Bronchial epithelial cell (primary cell): ENCODE results near the gene RIMS3. TPM values are rescaled to one million over a fixed set of nuclear protein-coding genes. Genes with fewer than 3 reads are reported as not detected.
A peak's percentile ranks its signal among the peaks of the same experiment; 100 is the strongest.

ENCODE experiments used
- DNase-seq: peaks from one replicate; pipeline ENCODE4 v3.0.0-alpha.2; 2010; ENCODE audit warnings: low read depth
- FAIRE-seq: peaks from 2 replicates; lab custom pipeline; 2011; peaks lifted over from hg19 to GRCh38; lab: Jason Lieb, UNC
- H3K27me3 ChIP-seq: 2 replicates; pipeline ENCODE4 v1.5.1; 2011; ENCODE audit warnings: low read length; ENCODE audit not compliant: control insufficient read depth, insufficient read depth
- H3K36me3 ChIP-seq: 2 replicates; pipeline ENCODE4 v1.5.1; 2011; ENCODE audit warnings: low read length; ENCODE audit not compliant: control insufficient read depth, insufficient read depth
- H3K4me3 ChIP-seq: 2 replicates; pipeline ENCODE4 v1.5.1; 2011; ENCODE audit warnings: mild to moderate bottlenecking, low read depth, low read length, control low read depth
- total RNA-seq: library from RNA; depleted of rRNA; stranded (reverse); fragments of >200 nt; gene quantifications from 2 replicates; pipeline ENCODE4 v1.2.1, GENCODE V29; 2014
- TF ChIP-seq, protein P1 (sequence below): IDR thresholded peaks from 2 replicates; pipeline ENCODE4 v1.5.1; 2011; ENCODE audit warnings: mild to moderate bottlenecking, moderate library complexity, low read length, control low read depth, inconsistent platforms; ENCODE audit not compliant: insufficient read depth, severe bottlenecking

The RIMS3 gene
- total RNA-seq, 1 donor from 2014 or later = 0.26 TPM

DNA sequence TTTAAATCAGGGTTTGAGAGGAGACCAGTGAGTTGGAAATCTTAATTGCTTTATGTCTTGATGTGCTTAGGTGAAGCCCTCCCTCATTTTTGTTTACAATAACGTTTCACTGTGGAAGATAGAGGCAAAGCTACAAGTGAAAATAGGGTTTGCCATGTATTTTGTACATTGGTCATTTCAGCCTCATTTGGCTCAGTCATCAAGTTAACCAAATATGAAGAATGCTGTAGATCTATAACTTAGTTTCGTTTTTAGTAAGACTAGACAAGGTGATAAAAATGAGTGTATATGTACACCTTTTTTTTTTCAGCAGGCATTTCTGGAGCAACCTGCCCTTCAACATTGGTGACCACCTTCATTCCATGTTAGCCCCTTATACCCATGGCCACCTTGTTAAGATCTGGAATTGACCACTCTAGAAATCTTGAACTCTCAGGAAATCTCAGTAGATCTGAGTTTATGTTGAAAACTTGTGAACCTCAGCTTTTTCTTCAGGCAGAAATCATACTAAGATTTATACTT lies 28.9 kb upstream of the RIMS3 start:
- Histone ChIP-seq H3K36me3 (peaks cover 1% of the 10 kb centered on the region), H3K27me3 (no peaks in the 10 kb centered on the region), H3K4me3 (no peak overlapping the region)
- no peak for DNase-seq
- TF ChIP-seq, protein P1, sequence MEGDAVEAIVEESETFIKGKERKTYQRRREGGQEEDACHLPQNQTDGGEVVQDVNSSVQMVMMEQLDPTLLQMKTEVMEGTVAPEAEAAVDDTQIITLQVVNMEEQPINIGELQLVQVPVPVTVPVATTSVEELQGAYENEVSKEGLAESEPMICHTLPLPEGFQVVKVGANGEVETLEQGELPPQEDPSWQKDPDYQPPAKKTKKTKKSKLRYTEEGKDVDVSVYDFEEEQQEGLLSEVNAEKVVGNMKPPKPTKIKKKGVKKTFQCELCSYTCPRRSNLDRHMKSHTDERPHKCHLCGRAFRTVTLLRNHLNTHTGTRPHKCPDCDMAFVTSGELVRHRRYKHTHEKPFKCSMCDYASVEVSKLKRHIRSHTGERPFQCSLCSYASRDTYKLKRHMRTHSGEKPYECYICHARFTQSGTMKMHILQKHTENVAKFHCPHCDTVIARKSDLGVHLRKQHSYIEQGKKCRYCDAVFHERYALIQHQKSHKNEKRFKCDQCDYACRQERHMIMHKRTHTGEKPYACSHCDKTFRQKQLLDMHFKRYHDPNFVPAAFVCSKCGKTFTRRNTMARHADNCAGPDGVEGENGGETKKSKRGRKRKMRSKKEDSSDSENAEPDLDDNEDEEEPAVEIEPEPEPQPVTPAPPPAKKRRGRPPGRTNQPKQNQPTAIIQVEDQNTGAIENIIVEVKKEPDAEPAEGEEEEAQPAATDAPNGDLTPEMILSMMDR = no peak
- FAIRE-seq = no peak

DNA sequence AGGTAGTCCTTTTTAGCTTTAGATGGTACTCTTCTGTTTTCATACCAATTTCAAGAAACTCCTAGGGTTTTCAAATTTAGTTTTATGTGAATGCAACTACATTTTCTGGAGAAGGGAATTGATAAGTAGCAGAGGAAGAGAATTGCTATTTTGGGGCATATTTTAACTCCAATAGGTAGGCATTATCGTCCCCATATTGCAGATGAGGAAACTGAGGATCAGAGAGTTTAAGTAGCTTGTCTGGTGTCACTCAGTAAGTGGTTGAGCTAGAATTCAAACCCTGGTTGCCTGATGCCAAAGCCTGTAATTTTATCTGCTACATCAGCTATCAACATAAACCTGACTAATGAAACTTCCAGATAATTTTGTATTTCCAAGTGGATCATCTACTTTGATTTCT lies 27.9 kb upstream of the RIMS3 start:
- TF ChIP-seq, protein P1 = no peak

DNA sequence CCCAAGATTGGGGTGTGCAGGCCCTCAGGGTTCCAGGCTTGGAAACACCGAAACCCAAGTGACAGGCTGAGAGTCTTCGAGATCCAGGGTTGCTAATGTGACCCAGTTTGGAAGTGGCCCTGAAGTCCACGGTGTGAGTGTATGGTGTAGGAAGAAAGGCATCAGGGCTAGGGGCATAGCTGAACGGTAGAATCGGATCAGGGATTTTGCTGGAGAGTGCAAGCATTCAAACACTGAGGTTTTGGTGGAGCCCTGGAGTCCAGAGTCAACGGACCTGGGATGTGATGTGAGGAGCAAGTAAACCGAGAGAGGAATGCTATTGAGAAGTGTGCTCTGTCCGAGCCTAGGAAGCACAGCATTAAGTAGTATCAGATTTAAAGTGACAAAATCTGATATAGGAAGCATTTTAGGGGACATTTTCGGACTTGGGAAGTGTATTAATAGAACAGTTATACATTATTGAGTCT lies 27.0 kb upstream of the RIMS3 start:
- Histone ChIP-seq H3K27me3 (no peaks in the 10 kb centered on the region), H3K4me3 (peak overlapping the region; percentile 94), H3K36me3 (peaks cover 1% of the 10 kb centered on the region)
- FAIRE-seq = no peak
- no peak for DNase-seq
- TF ChIP-seq, protein P1 = no peak

More for the DNA sequence above, 27.9 kb upstream of the RIMS3 start:
- DNase-seq (no peak), FAIRE-seq (no peak)
- no peaks in the 10 kb centered on the region for H3K27me3 ChIP-seq
- no peak overlapping the region for H3K4me3 ChIP-seq
- H3K36me3 ChIP-seq = peaks cover 1% of the 10 kb centered on the region

DNA sequence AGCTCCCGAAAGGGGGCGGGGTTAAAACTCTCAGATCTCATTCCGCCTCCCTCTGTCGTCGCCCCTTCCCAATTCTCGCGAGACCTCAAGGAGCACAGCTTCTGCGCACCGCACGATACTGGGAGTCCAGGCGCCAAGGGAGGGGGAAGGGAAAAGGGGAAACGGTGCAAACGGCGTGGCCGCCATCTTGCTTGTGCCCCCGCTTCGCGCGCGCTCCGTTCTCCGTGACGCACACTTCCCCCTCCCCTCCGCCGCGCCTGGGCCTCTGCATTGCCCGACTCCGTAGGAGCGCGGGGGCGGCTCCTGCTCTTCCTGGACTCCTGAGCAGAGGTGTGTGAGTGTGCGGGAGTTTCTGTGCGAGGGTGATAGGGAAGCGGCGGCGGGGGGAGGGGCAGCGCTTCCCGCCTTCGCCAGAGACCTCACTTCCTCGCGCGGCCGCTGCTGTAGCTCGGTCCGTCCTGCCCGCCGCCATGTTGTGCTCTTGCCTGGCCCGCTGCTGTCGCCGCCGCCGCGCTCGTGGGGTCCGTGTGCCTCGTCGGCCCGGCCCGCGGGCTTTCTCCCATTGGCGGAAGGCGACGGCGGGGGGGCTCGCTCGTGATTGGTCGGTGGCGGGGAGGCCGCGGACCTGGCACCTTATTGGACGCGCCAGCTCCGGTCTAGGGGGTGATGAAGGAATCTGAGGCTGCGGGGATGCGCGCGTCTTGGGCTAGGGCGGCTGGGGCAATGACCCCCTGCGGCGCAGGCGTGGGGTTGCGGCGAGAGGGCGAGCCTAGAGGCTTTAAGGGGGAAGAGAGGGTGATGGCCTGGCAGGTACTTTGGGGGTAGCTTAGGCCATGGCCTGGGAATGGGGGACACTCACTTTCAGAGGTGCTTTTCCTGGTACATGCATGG lies 26.3 kb upstream of the RIMS3 start, which contains the start of gene NFYC:
Gene NFYC, plus strand, starts transcription at position 167 of the 891 bp plus-strand sequence. CDS start 47,140 bp downstream, outside the sequence.
- DNase-seq (peak; percentile 94), FAIRE-seq (no peak)
- TF ChIP-seq, protein P1 = no peak
- peak within 1 kb of the TSS; percentile 94 for H3K4me3 ChIP-seq
- peaks cover 1% of the 10 kb centered on the region for H3K36me3 ChIP-seq
- H3K27me3 ChIP-seq = no peaks in the 10 kb centered on the region

DNA sequence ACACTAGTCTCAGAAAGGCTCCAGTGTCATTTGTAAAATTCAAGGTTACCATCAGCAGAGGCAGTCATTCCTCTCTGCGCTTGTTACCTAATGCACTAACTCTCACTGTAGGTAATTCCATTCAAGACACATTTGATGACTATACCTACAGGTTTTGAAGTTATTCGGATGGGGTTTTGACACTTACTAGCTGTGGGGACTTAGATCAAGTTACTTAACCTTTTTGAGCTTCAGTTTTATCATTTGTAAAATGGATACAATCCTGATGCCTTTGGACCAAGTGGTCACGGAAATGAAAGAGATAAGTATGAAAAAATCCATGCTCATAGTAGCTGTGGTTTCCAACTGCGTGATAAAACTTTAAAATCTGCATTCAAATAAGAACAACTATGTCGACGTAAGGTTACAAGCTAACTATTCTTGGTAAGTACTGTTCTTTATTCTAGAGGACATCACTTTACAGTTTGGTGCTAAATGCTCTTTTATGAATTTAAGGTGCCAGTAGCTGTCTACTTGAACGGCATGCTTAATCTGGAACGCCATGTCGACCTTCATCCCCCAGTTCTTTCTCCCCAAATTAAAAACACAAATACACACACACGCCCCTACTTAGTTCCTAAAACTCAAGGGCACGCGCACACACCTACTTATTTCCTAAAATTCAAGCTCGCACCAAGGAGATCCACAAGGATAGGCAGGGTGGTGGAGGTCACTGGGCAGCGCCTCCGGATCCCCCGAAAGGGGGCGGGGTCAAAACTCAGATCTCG lies 25.5 kb upstream of the RIMS3 start:
- FAIRE-seq = no peak
- no peaks in the 10 kb centered on the region for H3K36me3 ChIP-seq
- H3K27me3 ChIP-seq = no peaks in the 10 kb centered on the region
- DNase-seq = no peak
- H3K4me3 ChIP-seq = peak overlapping the region; percentile 94
- TF ChIP-seq, protein P1 = no peak
